Measurements from ENCODE around the gene ZNF609.

Gene ZNF609

DNA sequence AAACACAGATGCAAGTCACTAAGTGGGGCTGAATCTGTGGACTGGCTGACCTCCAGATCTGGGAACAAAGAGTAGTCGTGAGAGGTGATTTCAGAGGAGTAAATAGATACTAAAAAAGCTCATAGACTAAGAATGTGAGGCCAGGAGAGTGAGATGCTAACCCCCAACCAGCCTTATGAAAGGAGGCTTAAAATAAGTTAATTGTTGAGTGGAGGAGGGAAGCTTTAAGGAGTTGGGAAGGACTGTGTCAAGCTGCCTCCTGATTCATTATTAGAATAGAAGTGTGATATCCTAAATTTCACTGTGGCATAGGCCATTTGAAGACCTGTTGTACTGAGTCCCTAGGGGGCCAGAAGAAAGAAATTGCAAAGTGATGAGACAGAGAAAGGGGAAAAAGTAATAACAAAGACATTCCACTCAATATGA lies 207.4 kb downstream of the ZNF609 start:
- TF ChIP-seq ZC3H10 (CRISPR knock-in tag; IDR thresholded peaks at IDR 0.05): no peak
- TF ChIP-seq TOX (CRISPR knock-in tag; IDR thresholded peaks at IDR 0.05; ENCODE audit: borderline replicate concordance): no peak
- no peak for TF ChIP-seq RARB (CRISPR knock-in tag; IDR thresholded peaks at IDR 0.05)
- TF ChIP-seq ZNF70 (CRISPR knock-in tag; IDR thresholded peaks at IDR 0.05): no peak
- no peak for TF ChIP-seq OSR1 (CRISPR knock-in tag; IDR thresholded peaks at IDR 0.05)
- TF ChIP-seq BACH2 (CRISPR knock-in tag; IDR thresholded peaks at IDR 0.05; ENCODE audit: borderline replicate concordance): no peak
- TF ChIP-seq POU6F1 (CRISPR knock-in tag; IDR thresholded peaks at IDR 0.05; ENCODE audit: borderline replicate concordance, low read depth): no peak
- TF ChIP-seq ZNF565 (CRISPR knock-in tag; conservative IDR thresholded peaks at IDR 0.05; ENCODE audit: low read depth): no peak
- no peak for TF ChIP-seq PPARA (CRISPR knock-in tag; IDR thresholded peaks at IDR 0.05; ENCODE audit: borderline replicate concordance)
- no peak for TF ChIP-seq ESRRG (CRISPR knock-in tag; IDR thresholded peaks at IDR 0.05)
- no peak for TF ChIP-seq ISL1 (CRISPR knock-in tag; IDR thresholded peaks at IDR 0.05)
- no peak for TF ChIP-seq PATZ1 (CRISPR knock-in tag; IDR thresholded peaks at IDR 0.05; ENCODE audit: borderline replicate concordance)
- no peak for TF ChIP-seq ZFP3 (CRISPR knock-in tag; IDR thresholded peaks at IDR 0.05)
- no peak for TF ChIP-seq GLIS3 (CRISPR knock-in tag; IDR thresholded peaks at IDR 0.05)
- TF ChIP-seq SNAI2 (CRISPR knock-in tag; IDR thresholded peaks at IDR 0.05): no peak
- no peak for TF ChIP-seq ZNF8 (CRISPR knock-in tag; IDR thresholded peaks at IDR 0.05)
- no peak for TF ChIP-seq CSRNP3 (CRISPR knock-in tag; IDR thresholded peaks at IDR 0.05)
- TF ChIP-seq, protein P1, sequence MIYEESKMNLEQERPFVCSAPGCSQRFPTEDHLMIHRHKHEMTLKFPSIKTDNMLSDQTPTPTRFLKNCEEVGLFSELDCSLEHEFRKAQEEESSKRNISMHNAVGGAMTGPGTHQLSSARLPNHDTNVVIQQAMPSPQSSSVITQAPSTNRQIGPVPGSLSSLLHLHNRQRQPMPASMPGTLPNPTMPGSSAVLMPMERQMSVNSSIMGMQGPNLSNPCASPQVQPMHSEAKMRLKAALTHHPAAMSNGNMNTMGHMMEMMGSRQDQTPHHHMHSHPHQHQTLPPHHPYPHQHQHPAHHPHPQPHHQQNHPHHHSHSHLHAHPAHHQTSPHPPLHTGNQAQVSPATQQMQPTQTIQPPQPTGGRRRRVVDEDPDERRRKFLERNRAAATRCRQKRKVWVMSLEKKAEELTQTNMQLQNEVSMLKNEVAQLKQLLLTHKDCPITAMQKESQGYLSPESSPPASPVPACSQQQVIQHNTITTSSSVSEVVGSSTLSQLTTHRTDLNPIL (CRISPR knock-in tag; IDR thresholded peaks at IDR 0.05; ENCODE audit: low read depth): no peak
- peak; percentile 62 for ATAC-seq

DNA sequence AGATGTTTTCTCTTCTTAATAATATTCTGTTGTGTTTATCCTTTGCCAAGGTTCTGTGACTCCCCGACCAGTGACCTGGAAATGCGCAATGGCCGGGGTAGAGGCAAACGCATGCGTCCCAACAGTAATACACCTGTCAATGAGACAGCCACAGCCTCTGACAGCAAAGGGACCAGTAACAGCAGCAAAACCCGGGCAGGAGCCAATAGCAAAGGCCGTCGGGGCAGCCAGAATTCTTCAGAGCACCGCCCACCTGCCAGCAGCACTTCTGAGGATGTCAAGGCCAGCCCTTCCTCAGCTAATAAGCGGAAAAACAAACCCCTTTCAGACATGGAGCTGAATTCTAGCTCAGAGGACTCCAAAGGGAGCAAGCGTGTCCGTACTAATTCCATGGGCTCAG lies 213.5 kb downstream of the ZNF609 start:
- ATAC-seq: no peak
- TF ChIP-seq ZNF565 (CRISPR knock-in tag; conservative IDR thresholded peaks at IDR 0.05; ENCODE audit: low read depth) (no peak), TOX (CRISPR knock-in tag; IDR thresholded peaks at IDR 0.05; ENCODE audit: borderline replicate concordance) (no peak), RARB (CRISPR knock-in tag; IDR thresholded peaks at IDR 0.05) (no peak), PATZ1 (CRISPR knock-in tag; IDR thresholded peaks at IDR 0.05; ENCODE audit: borderline replicate concordance) (no peak), ZC3H10 (CRISPR knock-in tag; IDR thresholded peaks at IDR 0.05) (no peak), OSR1 (CRISPR knock-in tag; IDR thresholded peaks at IDR 0.05) (no peak), PPARA (CRISPR knock-in tag; IDR thresholded peaks at IDR 0.05; ENCODE audit: borderline replicate concordance) (no peak), TCF4 (CRISPR knock-in tag; IDR thresholded peaks at IDR 0.05; ENCODE audit: borderline replicate concordance) (no peak)

- no peak for ATAC-seq
- TF ChIP-seq CSRNP3 (CRISPR knock-in tag; IDR thresholded peaks at IDR 0.05): no peak
- no peak for TF ChIP-seq BACH2 (CRISPR knock-in tag; IDR thresholded peaks at IDR 0.05; ENCODE audit: borderline replicate concordance)
- no peak for TF ChIP-seq PATZ1 (CRISPR knock-in tag; IDR thresholded peaks at IDR 0.05; ENCODE audit: borderline replicate concordance)
- no peak for TF ChIP-seq CSDC2 (CRISPR knock-in tag; IDR thresholded peaks at IDR 0.05)
- TF ChIP-seq TOX (CRISPR knock-in tag; IDR thresholded peaks at IDR 0.05; ENCODE audit: borderline replicate concordance): no peak
- TF ChIP-seq ISL1 (CRISPR knock-in tag; IDR thresholded peaks at IDR 0.05): no peak
- TF ChIP-seq TCF4 (CRISPR knock-in tag; IDR thresholded peaks at IDR 0.05; ENCODE audit: borderline replicate concordance): no peak
- no peak for TF ChIP-seq POU6F1 (CRISPR knock-in tag; IDR thresholded peaks at IDR 0.05; ENCODE audit: borderline replicate concordance, low read depth)
Observed at GRCh38 chr15:64678126-64678819, 217.9 kb downstream of the ZNF609 start.

Measured in SK-N-SH treated with all-trans-retinoic acid at 6 μM for 48 hours (cell line).